Gastrocnemius medialis (tissue), 4 donors: ENCODE measurements around the gene GOLGA6B.
"Not testable (repeated sequence)": the region's sequence is repeated elsewhere in the genome, so short reads cannot be mapped to it uniquely, and the experiment has no call there.

ENCODE experiments used
- CTCF ChIP-seq, 5 experiments: fragments of 450-650 bp in 3 of 5; fragments of 200-600 bp in 2 of 5; sonication (generic) in 2 of 5; IDR thresholded peaks in 4 of 5; conservative IDR thresholded peaks in 1 of 5; 1 replicate in 4 of 5; 2 replicates in 1 of 5; pipeline ENCODE4 v1.5.1; 2016 to 2019; ENCODE audit warnings: antibody characterized with exemption in 5 of 5, mild to moderate bottlenecking in 3 of 5, moderate library complexity in 3 of 5
- POLR2A ChIP-seq, 2 donors: fragments of 450-650 bp; IDR thresholded peaks; one replicate each; pipeline ENCODE4 v1.6.1; 2017; ENCODE audit warnings: antibody characterized with exemption in 2 of 2, mild to moderate bottlenecking in 2 of 2, moderate library complexity in 2 of 2

DNA sequence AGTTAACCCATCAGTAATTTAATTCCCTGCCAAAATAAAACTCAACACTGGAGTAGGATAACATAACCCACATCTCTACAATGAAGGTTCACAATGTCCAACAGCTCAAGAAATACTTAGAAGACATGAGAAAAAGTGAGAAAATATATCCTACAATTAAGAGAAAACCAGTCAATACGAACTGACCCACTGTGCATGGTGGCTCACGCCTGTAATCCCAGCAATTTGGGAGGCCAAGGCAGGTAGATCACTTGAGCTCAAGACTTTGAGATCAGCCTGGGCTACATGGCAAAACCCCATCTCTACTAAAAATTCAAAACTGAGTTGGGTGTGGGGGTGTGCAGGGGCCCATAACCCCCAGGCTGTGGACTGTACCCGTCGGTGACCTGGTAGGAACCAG is 30.6 kb upstream of the GOLGA6B start:
- not testable (repeated sequence) for TF ChIP-seq CTCF (IDR thresholded peaks at IDR 0.05 in 4 of 5, conservative IDR thresholded peaks at IDR 0.05 in 1 of 5); POLR2A (IDR thresholded peaks at IDR 0.05)
